ENCODE measurements around the gene EP300. TPM values are rescaled to one million over a fixed set of nuclear protein-coding genes. Genes with fewer than 3 reads are reported as not detected.

The EP300 gene
- total and polyA plus RNA-seq, 11 donors = 11.4 to 58.0 (median 34.7) TPM

DNA sequence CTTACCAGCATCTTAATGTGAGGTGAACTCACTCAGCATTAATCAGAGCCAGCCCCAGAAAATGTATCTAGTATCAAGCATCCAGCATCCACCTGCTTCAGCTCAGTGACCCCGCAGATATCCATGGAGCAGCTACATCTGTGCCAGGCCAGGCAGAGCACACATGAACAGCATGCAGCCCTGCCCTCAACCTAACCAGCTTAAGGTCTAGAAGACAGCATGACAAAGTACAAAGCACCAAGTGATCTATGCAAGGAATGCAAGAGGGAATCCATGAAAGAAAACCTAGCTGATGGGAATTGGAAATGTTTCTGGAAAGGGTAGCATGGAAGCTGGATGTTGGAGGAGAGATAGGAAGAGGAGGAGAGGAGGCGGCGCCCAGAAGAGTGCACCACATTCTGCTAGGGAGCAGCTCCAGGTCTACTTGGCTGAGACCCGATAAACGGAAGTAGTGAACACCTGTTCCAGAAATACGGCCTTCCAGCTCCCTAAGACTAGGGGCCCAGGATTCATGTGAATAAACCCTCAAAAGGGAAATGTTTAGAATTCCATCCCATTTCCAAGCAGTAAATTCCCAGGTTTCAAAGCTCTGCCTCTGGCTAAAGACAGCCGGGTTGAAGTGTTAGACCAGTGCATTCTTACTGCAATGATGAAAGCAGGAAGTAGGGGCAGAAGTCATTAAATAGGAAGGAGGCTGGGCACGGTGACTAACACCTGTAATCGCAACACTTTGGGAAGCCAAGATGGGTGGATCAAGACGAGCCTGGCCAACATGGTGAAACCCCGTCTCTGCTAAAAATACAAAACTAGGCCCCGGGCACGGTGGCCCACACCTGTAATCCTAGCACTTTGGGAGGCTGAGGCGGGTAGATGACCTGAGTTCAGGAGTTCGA lies 89.2 kb downstream of the EP300 start:
- WGBS, 4 donors = 73 to 81% (median 75%) methylated on average over 15 of the region's 15 CpGs
- ATAC-seq (peak in 3 of 4 donors; percentile 22 to 35 (median 24)), DNase-seq (no peak)
- H3K27me3 ChIP-seq = no peaks in the 10 kb centered on the region
- H3K9me3 ChIP-seq = no peaks in the 10 kb centered on the region
- peaks cover 0 to 13% (median 0%) of the 10 kb centered on the region in 12 donors for H3K4me1 ChIP-seq
- H3K36me3 ChIP-seq = peaks cover 2 to 41% (median 34%) of the 10 kb centered on the region in 9 donors
- H3K4me3 ChIP-seq = no peak overlapping the region
- no peak for TF ChIP-seq CTCF (IDR thresholded peaks at IDR 0.05)
- TF ChIP-seq POLR2A (IDR thresholded peaks at IDR 0.05) = no peak
- intact Hi-C loops (cut with DNase I) = no loop called here
- H3K27ac ChIP-seq = peak overlapping the region in 3 of 12 donors; percentile 9 to 50 (median 22)

DNA sequence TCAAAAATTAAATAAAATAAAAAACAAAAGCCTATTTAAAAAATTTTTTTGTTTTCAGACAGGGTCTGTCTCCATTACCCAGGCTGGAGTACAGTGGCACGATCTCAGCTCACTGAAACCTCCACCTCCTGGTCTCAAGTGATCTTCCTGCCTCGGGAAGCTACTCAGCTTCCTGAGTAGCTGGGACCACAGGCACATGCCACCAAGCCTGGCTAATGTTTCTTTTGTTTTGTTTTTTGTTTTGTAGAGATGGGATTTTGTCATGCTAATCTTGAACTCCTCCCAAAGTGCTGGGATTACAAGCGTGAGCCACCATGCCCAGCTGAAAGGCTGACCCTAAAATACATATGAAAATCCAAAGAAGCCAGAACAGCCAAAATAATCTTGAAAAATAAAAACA lies 92.3 kb downstream of the EP300 start:
- Histone ChIP-seq H3K27ac (no peak overlapping the region), H3K27me3 (no peaks in the 10 kb centered on the region), H3K36me3 (peaks cover 0 to 12% (median 8%) of the 10 kb centered on the region in 9 donors), H3K4me1 (peaks cover 0 to 8% (median 0%) of the 10 kb centered on the region in 12 donors), H3K4me3 (no peak overlapping the region), H3K9me3 (no peaks in the 10 kb centered on the region)
- intact Hi-C loops (cut with DNase I) = no loop called here
- DNase-seq = no peak
- TF ChIP-seq POLR2A (IDR thresholded peaks at IDR 0.05) (no peak), CTCF (IDR thresholded peaks at IDR 0.05) (no peak)
- whole genome bisulfite sequencing, 4 donors = 36 to 55% (median 53%) methylated on average over 3 of the region's 3 CpGs
- no peak for ATAC-seq

DNA sequence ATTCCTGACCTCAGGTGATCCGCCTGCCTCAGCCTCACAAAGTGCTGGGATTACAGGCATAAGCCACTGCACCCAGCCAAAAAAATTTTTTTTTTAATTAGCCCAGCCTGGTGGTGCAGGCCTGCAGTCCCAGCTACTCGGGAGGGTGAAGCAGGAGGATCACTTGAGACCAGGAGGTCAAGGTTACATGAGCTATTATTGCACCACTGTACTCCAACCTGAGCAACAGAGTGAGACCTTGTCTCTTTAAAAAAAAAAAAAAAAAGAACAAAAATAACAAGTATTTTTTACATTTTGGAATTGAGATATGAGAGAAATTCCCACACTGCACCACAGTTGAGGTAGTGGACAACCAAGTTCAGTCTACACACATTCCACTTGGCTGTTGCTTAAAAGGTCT lies 99.1 kb downstream of the EP300 start:
- DNase-seq = no peak
- no peaks in the 10 kb centered on the region for H3K9me3 ChIP-seq
- H3K4me1 ChIP-seq = peaks cover 0 to under 1% (median 0%) of the 10 kb centered on the region in 12 donors
- intact Hi-C loops (cut with DNase I) = loop anchor here in 1 of 10 donors (10.0 kb wide), 1 partner anchor 93 kb away; the partner anchor contains the start of gene RANGAP1
- ATAC-seq = no peak
- H3K27ac ChIP-seq = no peak overlapping the region
- WGBS, 4 donors = 77 to 89% (median 85%) methylated on average over 2 of the region's 2 CpGs
- no peak overlapping the region for H3K4me3 ChIP-seq
- TF ChIP-seq POLR2A (IDR thresholded peaks at IDR 0.05) = no peak
- no peak for TF ChIP-seq CTCF (IDR thresholded peaks at IDR 0.05)
- no peaks in the 10 kb centered on the region for H3K36me3 ChIP-seq
- no peaks in the 10 kb centered on the region for H3K27me3 ChIP-seq

GRCh38 chr22:41193829-41194228 lies 101.4 kb downstream of the EP300 start:
- TF ChIP-seq POLR2A (IDR thresholded peaks at IDR 0.05) (no peak), CTCF (IDR thresholded peaks at IDR 0.05) (no peak)
- H3K4me3 ChIP-seq = no peak overlapping the region
- DNase-seq = no peak
- H3K4me1 ChIP-seq = peaks cover 0 to 19% (median 12%) of the 10 kb centered on the region in 12 donors
- no peaks in the 10 kb centered on the region for H3K27me3 ChIP-seq
- no peaks in the 10 kb centered on the region for H3K9me3 ChIP-seq
- ATAC-seq = no peak
- 90 to 95% (median 94%) methylated on average over 6 of the region's 6 CpGs for WGBS, 4 donors
- no peaks in the 10 kb centered on the region for H3K36me3 ChIP-seq
- no peak overlapping the region for H3K27ac ChIP-seq
- intact Hi-C loops (cut with DNase I) = loop anchor here in 1 of 10 donors (10.0 kb wide), 1 partner anchor 91 kb away; the partner anchor contains the start of gene RANGAP1
